K562 (cell line): ENCODE data around the gene RHEX.

Experiments
- ATF2 ChIP-seq: sonication (generic); formaldehyde crosslinking; IDR thresholded peaks from 2 replicates; pipeline ENCODE4 v1.8.1; 2022; ENCODE audit warnings: missing genetic modification reagents
- CBFB ChIP-seq: sonication (generic); formaldehyde crosslinking; IDR thresholded peaks from 2 replicates; pipeline ENCODE4 v1.4.0; 2020; ENCODE audit warnings: mild to moderate bottlenecking, missing genetic modification reagents
- CEBPB ChIP-seq: fragments of 450-650 bp; IDR thresholded peaks from 2 replicates; pipeline ENCODE4 v1.6.1; 2016; ENCODE audit warnings: missing genetic modification characterization, missing compliant biosample characterization
- COPS2 ChIP-seq: fragments of 450-650 bp; conservative IDR thresholded peaks from 2 replicates; pipeline ENCODE4 v1.6.1; 2016; ENCODE audit warnings: mild to moderate bottlenecking, moderate library complexity
- E4F1 ChIP-seq: fragments of 250-450 bp; sonication (Bioruptor Pico); IDR thresholded peaks from 2 replicates; pipeline ENCODE4 v1.5.0; 2021; ENCODE audit warnings: mild to moderate bottlenecking, borderline replicate concordance
- HBP1 ChIP-seq: fragments of 450-650 bp; formaldehyde crosslinking; IDR thresholded peaks from 2 replicates; pipeline ENCODE4 v1.4.0; 2022; ENCODE audit warnings: missing genetic modification characterization
- MAX ChIP-seq: sonication (generic); formaldehyde crosslinking; IDR thresholded peaks from 2 replicates; pipeline ENCODE4 v1.9.0; 2022; ENCODE audit warnings: mild to moderate bottlenecking, missing genetic modification reagents
- POLR2A ChIP-seq: fragments of 450-650 bp; conservative IDR thresholded peaks from 2 replicates; pipeline ENCODE4 v1.6.1; 2016
- PRDM10 ChIP-seq: fragments of 450-650 bp; IDR thresholded peaks from 2 replicates; pipeline ENCODE4 v1.6.1; 2018; ENCODE audit not compliant: partially characterized antibody
- SMC3 ChIP-seq: conservative IDR thresholded peaks from 2 replicates; pipeline ENCODE4 v1.6.1; 2011; ENCODE audit warnings: low read depth, low read length, improper control_type of control experiment; ENCODE audit not compliant: insufficient read depth
- TCF7L2 ChIP-seq: fragments of 150-350 bp; IDR thresholded peaks from 2 replicates; pipeline ENCODE4 v1.6.1; 2016; ENCODE audit warnings: low read depth, mild to moderate bottlenecking, low read length, moderate library complexity
- TEAD1 ChIP-seq, 2 experiments: fragments of 450-650 bp in 1 of 2; sonication (generic) in 1 of 2; formaldehyde crosslinking; IDR thresholded peaks; 2 replicates each; pipeline versions ENCODE4 v1.4.0 to v1.8.0; 2020 to 2022; ENCODE audit warnings: mild to moderate bottlenecking in 2 of 2, missing genetic modification reagents in 1 of 2
- TF ChIP-seq, protein P1 (sequence below), 3 experiments: IDR thresholded peaks in 2 of 3; conservative IDR thresholded peaks in 1 of 3; 2 replicates each; pipeline ENCODE4 v1.5.1; 2011 to 2012; ENCODE audit warnings: low read length in 3 of 3, mild to moderate bottlenecking in 3 of 3, control low read depth in 2 of 3, improper control_type of control experiment in 1 of 3, inconsistent platforms in 1 of 3, low read depth in 1 of 3, mixed read lengths in 1 of 3, moderate library complexity in 1 of 3; ENCODE audit not compliant: insufficient read depth in 2 of 3
- TF ChIP-seq, protein P2 (sequence below): fragments of 250-450 bp; sonication (Bioruptor Pico); IDR thresholded peaks from 2 replicates; pipeline ENCODE4 v1.9.0; 2021; ENCODE audit warnings: mild to moderate bottlenecking, inconsistent platforms

DNA sequence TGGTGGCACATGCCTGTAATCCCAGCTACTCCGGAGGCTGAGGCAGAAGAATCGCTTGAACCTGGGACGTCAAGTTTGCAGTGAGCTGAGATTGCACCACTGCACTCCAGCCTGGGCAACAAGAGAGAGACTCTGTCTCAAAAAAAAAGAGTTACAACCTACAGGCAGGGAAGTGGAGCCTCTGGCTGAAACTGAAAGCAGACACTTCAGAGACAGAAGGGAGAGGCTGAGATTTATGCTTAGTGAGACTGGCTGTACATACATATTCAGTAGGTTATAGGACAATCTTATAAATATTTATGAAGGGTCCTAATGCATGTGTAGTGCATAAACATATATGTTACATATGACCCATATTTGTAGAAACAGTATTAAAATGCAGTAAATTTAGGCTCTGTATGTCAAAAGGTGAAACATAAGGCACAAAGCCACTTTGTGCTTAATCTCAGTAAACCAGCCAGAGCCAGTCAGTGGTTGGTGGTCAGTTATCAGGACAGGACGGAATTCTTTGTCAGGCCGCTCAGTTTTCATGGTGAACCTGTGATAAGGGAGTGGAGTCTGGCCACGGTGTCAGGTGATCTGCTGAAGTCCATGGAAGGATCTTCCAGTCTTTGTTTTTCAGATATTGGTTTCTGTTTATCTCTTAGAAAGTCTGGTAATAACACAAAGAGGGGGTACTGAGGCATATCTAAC, 13.7 kb downstream of the RHEX start:
- TF ChIP-seq MAX = no peak
- no peak for TF ChIP-seq E4F1
- TF ChIP-seq HBP1 (CRISPR knock-in tag) = no peak
- no peak for TF ChIP-seq COPS2
- TF ChIP-seq CEBPB (tag) = no peak
- no peak for TF ChIP-seq ATF2 (CRISPR knock-in tag)
- TF ChIP-seq SMC3 = no peak
- no peak for TF ChIP-seq POLR2A
- TF ChIP-seq CBFB (CRISPR knock-in tag) = no peak
- TF ChIP-seq, protein P1, sequence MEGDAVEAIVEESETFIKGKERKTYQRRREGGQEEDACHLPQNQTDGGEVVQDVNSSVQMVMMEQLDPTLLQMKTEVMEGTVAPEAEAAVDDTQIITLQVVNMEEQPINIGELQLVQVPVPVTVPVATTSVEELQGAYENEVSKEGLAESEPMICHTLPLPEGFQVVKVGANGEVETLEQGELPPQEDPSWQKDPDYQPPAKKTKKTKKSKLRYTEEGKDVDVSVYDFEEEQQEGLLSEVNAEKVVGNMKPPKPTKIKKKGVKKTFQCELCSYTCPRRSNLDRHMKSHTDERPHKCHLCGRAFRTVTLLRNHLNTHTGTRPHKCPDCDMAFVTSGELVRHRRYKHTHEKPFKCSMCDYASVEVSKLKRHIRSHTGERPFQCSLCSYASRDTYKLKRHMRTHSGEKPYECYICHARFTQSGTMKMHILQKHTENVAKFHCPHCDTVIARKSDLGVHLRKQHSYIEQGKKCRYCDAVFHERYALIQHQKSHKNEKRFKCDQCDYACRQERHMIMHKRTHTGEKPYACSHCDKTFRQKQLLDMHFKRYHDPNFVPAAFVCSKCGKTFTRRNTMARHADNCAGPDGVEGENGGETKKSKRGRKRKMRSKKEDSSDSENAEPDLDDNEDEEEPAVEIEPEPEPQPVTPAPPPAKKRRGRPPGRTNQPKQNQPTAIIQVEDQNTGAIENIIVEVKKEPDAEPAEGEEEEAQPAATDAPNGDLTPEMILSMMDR (IDR thresholded peaks at IDR 0.05 in 2 of 3, conservative IDR thresholded peaks at IDR 0.05 in 1 of 3; ENCODE audit: insufficient read depth in 2 of 3, low read depth in 1 of 3, low read length in 3 of 3) = no peak
- TF ChIP-seq, protein P2, sequence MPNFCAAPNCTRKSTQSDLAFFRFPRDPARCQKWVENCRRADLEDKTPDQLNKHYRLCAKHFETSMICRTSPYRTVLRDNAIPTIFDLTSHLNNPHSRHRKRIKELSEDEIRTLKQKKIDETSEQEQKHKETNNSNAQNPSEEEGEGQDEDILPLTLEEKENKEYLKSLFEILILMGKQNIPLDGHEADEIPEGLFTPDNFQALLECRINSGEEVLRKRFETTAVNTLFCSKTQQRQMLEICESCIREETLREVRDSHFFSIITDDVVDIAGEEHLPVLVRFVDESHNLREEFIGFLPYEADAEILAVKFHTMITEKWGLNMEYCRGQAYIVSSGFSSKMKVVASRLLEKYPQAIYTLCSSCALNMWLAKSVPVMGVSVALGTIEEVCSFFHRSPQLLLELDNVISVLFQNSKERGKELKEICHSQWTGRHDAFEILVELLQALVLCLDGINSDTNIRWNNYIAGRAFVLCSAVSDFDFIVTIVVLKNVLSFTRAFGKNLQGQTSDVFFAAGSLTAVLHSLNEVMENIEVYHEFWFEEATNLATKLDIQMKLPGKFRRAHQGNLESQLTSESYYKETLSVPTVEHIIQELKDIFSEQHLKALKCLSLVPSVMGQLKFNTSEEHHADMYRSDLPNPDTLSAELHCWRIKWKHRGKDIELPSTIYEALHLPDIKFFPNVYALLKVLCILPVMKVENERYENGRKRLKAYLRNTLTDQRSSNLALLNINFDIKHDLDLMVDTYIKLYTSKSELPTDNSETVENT (CRISPR knock-in tag) = no peak
- TF ChIP-seq TEAD1 (CRISPR knock-in tag; IDR thresholded peaks at IDR 0.05) = peak; percentile 91 to 96; a peak in 3 of 4 replicates
- TF ChIP-seq TCF7L2 = no peak
- TF ChIP-seq PRDM10 = no peak
